WTC11 (cell line): ENCODE measurements around the gene NRG3. TPM values are rescaled to one million over a fixed set of nuclear protein-coding genes. Genes with fewer than 3 reads are reported as not detected.

Experiments
- ATAC-seq: fragments of 200-7000 bp; cut with Tn5 transposase; 2 replicates; pipeline ENCODE4 v1.10.0; 2021; ENCODE audit warnings: mild to moderate bottlenecking, moderate library complexity
- CTCF ChIA-PET: fragments of 300-600 bp; sonication (Branson Sonifier 250); formaldehyde crosslinking; loops from one replicate; lab custom pipeline; 2021; ENCODE audit warnings: antibody characterized with exemption; lab: Charles Lee
- POLR2A ChIA-PET: fragments of 350-600 bp; sonication (Branson Sonifier 250); formaldehyde crosslinking; loops from one replicate; lab custom pipeline; 2021; ENCODE audit warnings: antibody characterized with exemption; lab: Charles Lee
- DNase-seq: peaks from one replicate; pipeline ENCODE4 v3.0.0; 2021; ENCODE audit warnings: low spot score
- H3K27ac Mint-ChIP-seq: 2 replicates; pipeline ENCODE4 v1.8.0; 2021; ENCODE audit warnings: mixed read lengths
- H3K27me3 Mint-ChIP-seq: 2 replicates; pipeline ENCODE4 v1.8.0; 2021; ENCODE audit warnings: low read depth, mild to moderate bottlenecking, moderate library complexity, mixed read lengths
- H3K36me3 Mint-ChIP-seq: 2 replicates; pipeline ENCODE4 v1.8.0; 2021; ENCODE audit warnings: mixed read lengths
- H3K4me1 Mint-ChIP-seq: 2 replicates; pipeline ENCODE4 v1.8.0; 2022; ENCODE audit warnings: mixed read lengths
- H3K4me3 Mint-ChIP-seq: 2 replicates; pipeline ENCODE4 v1.8.0; 2021; ENCODE audit warnings: mild to moderate bottlenecking, moderate library complexity, mixed read lengths
- H3K9me3 Mint-ChIP-seq: 2 replicates; pipeline ENCODE4 v1.8.0; 2021; ENCODE audit warnings: mixed read lengths
- ATF1 ChIP-seq: sonication (generic); formaldehyde crosslinking; IDR thresholded peaks from 2 replicates; pipeline ENCODE4 v1.8.1; 2023; ENCODE audit warnings: mild to moderate bottlenecking, moderate library complexity, missing genetic modification reagents
- CDX4 ChIP-seq: fragments of 250-450 bp; sonication (Bioruptor Pico); IDR thresholded peaks from 2 replicates; pipeline ENCODE4 v1.9.0; 2021; ENCODE audit warnings: moderate library complexity, mild to moderate bottlenecking, inconsistent platforms, borderline replicate concordance
- CREM ChIP-seq: sonication (generic); formaldehyde crosslinking; IDR thresholded peaks from 2 replicates; pipeline ENCODE4 v1.8.1; 2022; ENCODE audit warnings: mild to moderate bottlenecking, missing genetic modification reagents, moderate library complexity
- E2F4 ChIP-seq: sonication (generic); formaldehyde crosslinking; IDR thresholded peaks from 2 replicates; pipeline ENCODE4 v1.8.1; 2022; ENCODE audit warnings: low read depth, mild to moderate bottlenecking, moderate library complexity, missing genetic modification reagents, borderline replicate concordance
- FOXP4 ChIP-seq: sonication (generic); formaldehyde crosslinking; IDR thresholded peaks from 2 replicates; pipeline ENCODE4 v1.8.0; 2022; ENCODE audit warnings: mild to moderate bottlenecking, missing genetic modification reagents
- GABPB1 ChIP-seq: sonication (generic); formaldehyde crosslinking; IDR thresholded peaks from 2 replicates; pipeline ENCODE4 v1.8.1; 2023; ENCODE audit warnings: mild to moderate bottlenecking, missing genetic modification reagents
- KAT7 ChIP-seq: sonication (generic); formaldehyde crosslinking; IDR thresholded peaks from 2 replicates; pipeline ENCODE4 v1.8.1; 2023; ENCODE audit warnings: missing genetic modification reagents, mild to moderate bottlenecking, borderline replicate concordance
- MYBL2 ChIP-seq: sonication (generic); formaldehyde crosslinking; IDR thresholded peaks from 2 replicates; pipeline ENCODE4 v1.8.1; 2023; ENCODE audit warnings: mild to moderate bottlenecking, moderate library complexity, missing genetic modification reagents
- NR1H2 ChIP-seq: sonication (generic); formaldehyde crosslinking; IDR thresholded peaks from 2 replicates; pipeline ENCODE4 v1.9.0; 2021; ENCODE audit warnings: mild to moderate bottlenecking, moderate library complexity, missing genetic modification reagents
- SMAD4 ChIP-seq: sonication (generic); formaldehyde crosslinking; IDR thresholded peaks from 2 replicates; pipeline ENCODE4 v1.8.0; 2022; ENCODE audit warnings: mild to moderate bottlenecking, missing genetic modification reagents
- STAT6 ChIP-seq: sonication (generic); formaldehyde crosslinking; conservative IDR thresholded peaks from 2 replicates; pipeline ENCODE4 v1.8.1; 2023; ENCODE audit warnings: mild to moderate bottlenecking, low read depth, missing genetic modification reagents, moderate library complexity
- ZNF138 ChIP-seq: sonication (generic); formaldehyde crosslinking; conservative IDR thresholded peaks from 2 replicates; pipeline ENCODE4 v1.8.1; 2022; ENCODE audit warnings: mild to moderate bottlenecking, moderate library complexity, missing genetic modification reagents
- ZNF232 ChIP-seq: sonication (generic); formaldehyde crosslinking; IDR thresholded peaks from 2 replicates; pipeline ENCODE4 v1.8.0; 2022; ENCODE audit warnings: mild to moderate bottlenecking, missing genetic modification reagents
- ZNF263 ChIP-seq: sonication (generic); formaldehyde crosslinking; IDR thresholded peaks from 2 replicates; pipeline ENCODE4 v1.8.1; 2022; ENCODE audit warnings: low read depth, mild to moderate bottlenecking, moderate library complexity, missing genetic modification reagents
- ZNF317 ChIP-seq: sonication (generic); formaldehyde crosslinking; IDR thresholded peaks from 2 replicates; pipeline ENCODE4 v1.8.1; 2023; ENCODE audit warnings: low read depth, mild to moderate bottlenecking, moderate library complexity, missing genetic modification reagents, borderline replicate concordance
- ZNF671 ChIP-seq: fragments of 250-450 bp; sonication (Bioruptor Pico); IDR thresholded peaks from 2 replicates; pipeline ENCODE4 v1.8.0; 2021; ENCODE audit warnings: mild to moderate bottlenecking
- ZSCAN18 ChIP-seq: fragments of 250-450 bp; sonication (Bioruptor Pico); IDR thresholded peaks from 2 replicates; pipeline ENCODE4 v2.1.2; 2022; ENCODE audit warnings: mild to moderate bottlenecking, moderate library complexity
- total RNA-seq: library from RNA; stranded (reverse); gene quantifications from 3 replicates; pipeline ENCODE4 v1.2.3, GENCODE V29; 2021

NRG3 gene
- total RNA-seq, 1 experiment from 2014 or later = 7.0 TPM

- H3K27ac Mint-ChIP-seq = 0 out of 2 replicates have a peak overlapping the region, but pooled peaks have one; percentile 33
- no peak for TF ChIP-seq GABPB1 (CRISPR knock-in tag)
- no peak for TF ChIP-seq FOXP4 (CRISPR knock-in tag)
- TF ChIP-seq KAT7 (CRISPR knock-in tag) = no peak
- TF ChIP-seq E2F4 (CRISPR knock-in tag) = no peak
- TF ChIP-seq CREM (CRISPR knock-in tag) = no peak
- no peak for TF ChIP-seq CDX4
- TF ChIP-seq ZNF232 (CRISPR knock-in tag) = no peak
- no peak for TF ChIP-seq ZNF317 (CRISPR knock-in tag)
- no peak for TF ChIP-seq ZNF138 (CRISPR knock-in tag)
- TF ChIP-seq ATF1 = no peak
- TF ChIP-seq ZNF671 (CRISPR knock-in tag) = no peak
- TF ChIP-seq, all 79 proteins: peak for 0
- no peaks in the 10 kb centered on the region for H3K36me3 Mint-ChIP-seq
- no peaks in the 10 kb centered on the region for H3K9me3 Mint-ChIP-seq
- ChIA-PET POLR2A (no interaction called here), CTCF (no interaction called here)
- H3K4me1 Mint-ChIP-seq = peaks cover 11% of the 10 kb centered on the region
- H3K4me3 Mint-ChIP-seq = no peak overlapping the region
- H3K27me3 Mint-ChIP-seq = no peaks in the 10 kb centered on the region
- ATAC-seq (no peak; the same call in 1 of the 2 replicates), DNase-seq (no peak)
These were observed 120.3 kb downstream of the NRG3 start for GRCh38 chr10:81995254-81995653.

GRCh38 chr10:81996927-81997326 lies 121.9 kb downstream of the NRG3 start:
- CTCF ChIA-PET = no interaction called here
- H3K4me3 Mint-ChIP-seq = no peak overlapping the region

GRCh38 chr10:82020999-82021398 lies 146.0 kb downstream of the NRG3 start:
- H3K9me3 Mint-ChIP-seq = peaks cover 12% of the 10 kb centered on the region
- H3K27ac Mint-ChIP-seq = no peak overlapping the region
- H3K36me3 Mint-ChIP-seq = no peaks in the 10 kb centered on the region
- TF ChIP-seq ZSCAN18 (CRISPR knock-in tag) (no peak), SMAD4 (CRISPR knock-in tag) (no peak), MYBL2 (CRISPR knock-in tag) (no peak), ATF1 (no peak), STAT6 (CRISPR knock-in tag) (no peak), NR1H2 (no peak)
- DNase-seq (no peak), ATAC-seq (no peak)
- CTCF ChIA-PET = interaction anchor here (0.9 kb wide), 1 partner anchor 177 kb away, joined by 3 read pairs; no protein-coding TSS in a partner anchor
- no peak overlapping the region for H3K4me3 Mint-ChIP-seq
- POLR2A ChIA-PET = no interaction called here
- no peaks in the 10 kb centered on the region for H3K27me3 Mint-ChIP-seq
- H3K4me1 Mint-ChIP-seq = 0 out of 2 replicates have a peak, but pooled peaks cover 3% of the 10 kb centered on the region

More at GRCh38 chr10:81996927-81997326, 121.9 kb downstream of the NRG3 start:
- no peaks in the 10 kb centered on the region for H3K27me3 Mint-ChIP-seq
- ATAC-seq = no peak
- no peak for TF ChIP-seq MYBL2 (CRISPR knock-in tag)
- TF ChIP-seq ZNF263 (CRISPR knock-in tag) = no peak
- H3K9me3 Mint-ChIP-seq = no peaks in the 10 kb centered on the region
- H3K4me1 Mint-ChIP-seq = peaks cover 11% of the 10 kb centered on the region
- DNase-seq = no peak
- POLR2A ChIA-PET = no interaction called here
- 0 out of 2 replicates have a peak overlapping the region, but pooled peaks have one; percentile 13 for H3K27ac Mint-ChIP-seq
- no peaks in the 10 kb centered on the region for H3K36me3 Mint-ChIP-seq
